C4-2B (cell line): Measurements from ENCODE around the gene ABHD15.

Source experiments
- ZFX ChIP-seq: fragments of 450-650 bp; IDR thresholded peaks from 2 replicates; pipeline ENCODE4 v1.6.1; 2017
- TF ChIP-seq, protein P1 (sequence below): fragments of 450-650 bp; conservative IDR thresholded peaks from 2 replicates; pipeline ENCODE4 v1.5.1; 2017; ENCODE audit warnings: mild to moderate bottlenecking

- TF ChIP-seq, protein P1, sequence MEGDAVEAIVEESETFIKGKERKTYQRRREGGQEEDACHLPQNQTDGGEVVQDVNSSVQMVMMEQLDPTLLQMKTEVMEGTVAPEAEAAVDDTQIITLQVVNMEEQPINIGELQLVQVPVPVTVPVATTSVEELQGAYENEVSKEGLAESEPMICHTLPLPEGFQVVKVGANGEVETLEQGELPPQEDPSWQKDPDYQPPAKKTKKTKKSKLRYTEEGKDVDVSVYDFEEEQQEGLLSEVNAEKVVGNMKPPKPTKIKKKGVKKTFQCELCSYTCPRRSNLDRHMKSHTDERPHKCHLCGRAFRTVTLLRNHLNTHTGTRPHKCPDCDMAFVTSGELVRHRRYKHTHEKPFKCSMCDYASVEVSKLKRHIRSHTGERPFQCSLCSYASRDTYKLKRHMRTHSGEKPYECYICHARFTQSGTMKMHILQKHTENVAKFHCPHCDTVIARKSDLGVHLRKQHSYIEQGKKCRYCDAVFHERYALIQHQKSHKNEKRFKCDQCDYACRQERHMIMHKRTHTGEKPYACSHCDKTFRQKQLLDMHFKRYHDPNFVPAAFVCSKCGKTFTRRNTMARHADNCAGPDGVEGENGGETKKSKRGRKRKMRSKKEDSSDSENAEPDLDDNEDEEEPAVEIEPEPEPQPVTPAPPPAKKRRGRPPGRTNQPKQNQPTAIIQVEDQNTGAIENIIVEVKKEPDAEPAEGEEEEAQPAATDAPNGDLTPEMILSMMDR, result no peak
- no peak for TF ChIP-seq ZFX
Measured at GRCh38 chr17:29611351-29612093, 44.7 kb upstream of the ABHD15 start.
